ENCODE measurements around the gene KLRC3. TPM values are rescaled to one million over a fixed set of nuclear protein-coding genes. Genes with fewer than 3 reads are reported as not detected.

KLRC3 gene
- total and polyA plus RNA-seq, 10 of the 15 experiments (the other 5 are each of a cell fraction or from before 2014, with no cell fraction given), result 0.09 to 0.22 (median 0.09) TPM; not detected in 7

DNA sequence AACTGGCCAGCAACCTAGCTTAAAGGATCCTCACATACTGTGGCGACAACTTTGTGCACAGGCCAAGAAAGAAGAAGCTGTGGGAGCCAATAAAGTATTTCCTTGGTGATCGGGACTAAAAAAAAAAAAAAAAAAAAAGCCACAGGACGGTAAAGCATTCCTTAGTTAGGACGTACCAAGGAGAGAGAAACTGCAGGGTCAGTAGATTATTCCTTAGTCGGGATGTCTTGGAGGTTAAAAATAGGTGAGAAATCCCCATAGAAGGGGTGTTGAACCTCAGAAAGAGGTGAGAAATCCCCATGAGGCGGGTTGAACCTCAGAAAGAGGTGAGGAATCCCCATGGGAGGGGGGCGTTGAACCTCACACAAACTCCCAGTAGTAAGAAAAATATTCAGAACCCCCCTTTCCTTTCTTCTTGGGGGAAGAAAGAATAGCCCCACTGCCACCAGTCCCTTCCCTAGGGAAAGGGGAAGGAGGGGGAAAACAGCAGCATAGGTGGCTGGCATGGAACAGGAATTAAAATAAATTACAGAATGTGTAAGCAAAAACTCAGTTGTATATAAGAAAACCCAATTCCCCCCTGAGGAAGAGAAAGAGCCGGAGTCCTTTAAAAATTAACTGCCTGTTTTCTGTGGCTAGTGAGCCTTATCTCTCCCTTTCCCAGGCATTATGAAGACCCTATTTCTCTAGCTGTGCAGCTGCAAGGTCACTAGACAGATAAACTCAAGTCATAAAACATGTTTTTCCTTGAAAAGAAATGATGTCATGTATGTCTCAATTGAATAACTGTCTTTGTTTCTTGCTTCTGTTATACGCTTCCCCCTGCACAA lies 57.4 kb downstream of the KLRC3 start (continued):
- TF ChIP-seq ATF7 (IDR thresholded peaks at IDR 0.05; ENCODE audit: low read depth), result 0 out of 2 replicates have a peak, but pooled peaks have one; percentile 46
- TF ChIP-seq ZBED1 (IDR thresholded peaks at IDR 0.05; ENCODE audit: borderline replicate concordance), result no peak
- TF ChIP-seq POLR2A (IDR thresholded peaks at IDR 0.05; ENCODE audit: low read depth, low read length), result no peak
- TF ChIP-seq, protein P1, sequence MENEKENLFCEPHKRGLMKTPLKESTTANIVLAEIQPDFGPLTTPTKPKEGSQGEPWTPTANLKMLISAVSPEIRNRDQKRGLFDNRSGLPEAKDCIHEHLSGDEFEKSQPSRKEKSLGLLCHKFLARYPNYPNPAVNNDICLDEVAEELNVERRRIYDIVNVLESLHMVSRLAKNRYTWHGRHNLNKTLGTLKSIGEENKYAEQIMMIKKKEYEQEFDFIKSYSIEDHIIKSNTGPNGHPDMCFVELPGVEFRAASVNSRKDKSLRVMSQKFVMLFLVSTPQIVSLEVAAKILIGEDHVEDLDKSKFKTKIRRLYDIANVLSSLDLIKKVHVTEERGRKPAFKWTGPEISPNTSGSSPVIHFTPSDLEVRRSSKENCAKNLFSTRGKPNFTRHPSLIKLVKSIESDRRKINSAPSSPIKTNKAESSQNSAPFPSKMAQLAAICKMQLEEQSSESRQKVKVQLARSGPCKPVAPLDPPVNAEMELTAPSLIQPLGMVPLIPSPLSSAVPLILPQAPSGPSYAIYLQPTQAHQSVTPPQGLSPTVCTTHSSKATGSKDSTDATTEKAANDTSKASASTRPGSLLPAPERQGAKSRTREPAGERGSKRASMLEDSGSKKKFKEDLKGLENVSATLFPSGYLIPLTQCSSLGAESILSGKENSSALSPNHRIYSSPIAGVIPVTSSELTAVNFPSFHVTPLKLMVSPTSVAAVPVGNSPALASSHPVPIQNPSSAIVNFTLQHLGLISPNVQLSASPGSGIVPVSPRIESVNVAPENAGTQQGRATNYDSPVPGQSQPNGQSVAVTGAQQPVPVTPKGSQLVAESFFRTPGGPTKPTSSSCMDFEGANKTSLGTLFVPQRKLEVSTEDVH (IDR thresholded peaks at IDR 0.05; ENCODE audit: low read depth, partially characterized antibody), result no peak
- TF ChIP-seq, protein P2, sequence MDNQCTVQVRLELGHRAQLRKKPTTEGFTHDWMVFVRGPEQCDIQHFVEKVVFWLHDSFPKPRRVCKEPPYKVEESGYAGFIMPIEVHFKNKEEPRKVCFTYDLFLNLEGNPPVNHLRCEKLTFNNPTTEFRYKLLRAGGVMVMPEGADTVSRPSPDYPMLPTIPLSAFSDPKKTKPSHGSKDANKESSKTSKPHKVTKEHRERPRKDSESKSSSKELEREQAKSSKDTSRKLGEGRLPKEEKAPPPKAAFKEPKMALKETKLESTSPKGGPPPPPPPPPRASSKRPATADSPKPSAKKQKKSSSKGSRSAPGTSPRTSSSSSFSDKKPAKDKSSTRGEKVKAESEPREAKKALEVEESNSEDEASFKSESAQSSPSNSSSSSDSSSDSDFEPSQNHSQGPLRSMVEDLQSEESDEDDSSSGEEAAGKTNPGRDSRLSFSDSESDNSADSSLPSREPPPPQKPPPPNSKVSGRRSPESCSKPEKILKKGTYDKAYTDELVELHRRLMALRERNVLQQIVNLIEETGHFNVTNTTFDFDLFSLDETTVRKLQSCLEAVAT (IDR thresholded peaks at IDR 0.05), result 0 out of 2 replicates have a peak, but pooled peaks have one; percentile 48
- TF ChIP-seq SMAD5 (IDR thresholded peaks at IDR 0.05; ENCODE audit: low read depth), result no peak
- peak; percentile 75 for TF ChIP-seq NFIC (IDR thresholded peaks at IDR 0.05; ENCODE audit: low read depth, low read length)
- TF ChIP-seq, protein P3, sequence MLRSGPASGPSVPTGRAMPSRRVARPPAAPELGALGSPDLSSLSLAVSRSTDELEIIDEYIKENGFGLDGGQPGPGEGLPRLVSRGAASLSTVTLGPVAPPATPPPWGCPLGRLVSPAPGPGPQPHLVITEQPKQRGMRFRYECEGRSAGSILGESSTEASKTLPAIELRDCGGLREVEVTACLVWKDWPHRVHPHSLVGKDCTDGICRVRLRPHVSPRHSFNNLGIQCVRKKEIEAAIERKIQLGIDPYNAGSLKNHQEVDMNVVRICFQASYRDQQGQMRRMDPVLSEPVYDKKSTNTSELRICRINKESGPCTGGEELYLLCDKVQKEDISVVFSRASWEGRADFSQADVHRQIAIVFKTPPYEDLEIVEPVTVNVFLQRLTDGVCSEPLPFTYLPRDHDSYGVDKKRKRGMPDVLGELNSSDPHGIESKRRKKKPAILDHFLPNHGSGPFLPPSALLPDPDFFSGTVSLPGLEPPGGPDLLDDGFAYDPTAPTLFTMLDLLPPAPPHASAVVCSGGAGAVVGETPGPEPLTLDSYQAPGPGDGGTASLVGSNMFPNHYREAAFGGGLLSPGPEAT (IDR thresholded peaks at IDR 0.05; ENCODE audit: low read depth), result peak; percentile 79; the same call in 1 of the 2 replicates
- TF ChIP-seq GATAD2B (conservative IDR thresholded peaks at IDR 0.05; ENCODE audit: low read depth), result peak; percentile 39; the same call in 1 of the 2 replicates
- TF ChIP-seq, protein P4, sequence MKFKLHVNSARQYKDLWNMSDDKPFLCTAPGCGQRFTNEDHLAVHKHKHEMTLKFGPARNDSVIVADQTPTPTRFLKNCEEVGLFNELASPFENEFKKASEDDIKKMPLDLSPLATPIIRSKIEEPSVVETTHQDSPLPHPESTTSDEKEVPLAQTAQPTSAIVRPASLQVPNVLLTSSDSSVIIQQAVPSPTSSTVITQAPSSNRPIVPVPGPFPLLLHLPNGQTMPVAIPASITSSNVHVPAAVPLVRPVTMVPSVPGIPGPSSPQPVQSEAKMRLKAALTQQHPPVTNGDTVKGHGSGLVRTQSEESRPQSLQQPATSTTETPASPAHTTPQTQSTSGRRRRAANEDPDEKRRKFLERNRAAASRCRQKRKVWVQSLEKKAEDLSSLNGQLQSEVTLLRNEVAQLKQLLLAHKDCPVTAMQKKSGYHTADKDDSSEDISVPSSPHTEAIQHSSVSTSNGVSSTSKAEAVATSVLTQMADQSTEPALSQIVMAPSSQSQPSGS (IDR thresholded peaks at IDR 0.05; ENCODE audit: low read length), result peak; percentile 21
- TF ChIP-seq IKZF2 (IDR thresholded peaks at IDR 0.05), result peak; percentile 84 to 90
- TF ChIP-seq EED (IDR thresholded peaks at IDR 0.05; ENCODE audit: low read depth), result peak; percentile 86
- TF ChIP-seq TAF1 (IDR thresholded peaks at IDR 0.05; ENCODE audit: borderline replicate concordance, low read depth, low read length), result no peak
